ENCODE results near the gene TXNL4A.

TXNL4A gene

DNA sequence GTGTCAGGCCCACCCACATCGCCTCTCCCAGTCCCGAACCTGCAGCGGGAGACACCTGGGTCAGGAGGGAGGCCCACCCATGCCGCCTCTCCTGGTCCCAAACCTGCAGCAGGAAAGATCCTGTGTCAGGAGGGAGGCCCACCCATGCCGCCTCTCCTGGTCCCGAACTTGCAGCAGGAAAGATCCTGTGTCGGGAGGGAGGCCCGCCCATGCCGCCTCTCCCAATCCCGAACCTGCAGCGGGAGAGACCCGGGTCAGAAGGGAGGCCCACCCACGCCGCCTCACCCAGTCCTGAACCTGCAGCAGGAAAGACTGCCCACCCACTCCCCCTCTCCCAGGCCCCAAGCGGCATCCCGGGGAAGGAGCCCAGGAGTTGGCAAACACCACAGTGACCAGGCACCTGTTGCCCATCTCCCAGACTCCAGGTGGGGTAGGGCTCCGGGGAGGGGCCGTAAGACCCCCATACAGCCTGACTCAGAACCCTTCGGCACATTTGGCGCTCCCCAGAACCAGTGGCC, 44.7 kb downstream of the TXNL4A start:
- Mint-ChIP-seq H3K27ac (no peak overlapping the region), H3K4me1 (ENCODE audit: low read depth) (peaks cover 8% of the 10 kb centered on the region), H3K9me3 (no peaks in the 10 kb centered on the region), H3K27me3 (ENCODE audit: low read depth) (no peaks in the 10 kb centered on the region), H3K36me3 (ENCODE audit: low read depth) (peaks cover 12% of the 10 kb centered on the region), H3K4me3 (no peak overlapping the region)
- no peak for DNase-seq (ENCODE audit: low spot score)

DNA sequence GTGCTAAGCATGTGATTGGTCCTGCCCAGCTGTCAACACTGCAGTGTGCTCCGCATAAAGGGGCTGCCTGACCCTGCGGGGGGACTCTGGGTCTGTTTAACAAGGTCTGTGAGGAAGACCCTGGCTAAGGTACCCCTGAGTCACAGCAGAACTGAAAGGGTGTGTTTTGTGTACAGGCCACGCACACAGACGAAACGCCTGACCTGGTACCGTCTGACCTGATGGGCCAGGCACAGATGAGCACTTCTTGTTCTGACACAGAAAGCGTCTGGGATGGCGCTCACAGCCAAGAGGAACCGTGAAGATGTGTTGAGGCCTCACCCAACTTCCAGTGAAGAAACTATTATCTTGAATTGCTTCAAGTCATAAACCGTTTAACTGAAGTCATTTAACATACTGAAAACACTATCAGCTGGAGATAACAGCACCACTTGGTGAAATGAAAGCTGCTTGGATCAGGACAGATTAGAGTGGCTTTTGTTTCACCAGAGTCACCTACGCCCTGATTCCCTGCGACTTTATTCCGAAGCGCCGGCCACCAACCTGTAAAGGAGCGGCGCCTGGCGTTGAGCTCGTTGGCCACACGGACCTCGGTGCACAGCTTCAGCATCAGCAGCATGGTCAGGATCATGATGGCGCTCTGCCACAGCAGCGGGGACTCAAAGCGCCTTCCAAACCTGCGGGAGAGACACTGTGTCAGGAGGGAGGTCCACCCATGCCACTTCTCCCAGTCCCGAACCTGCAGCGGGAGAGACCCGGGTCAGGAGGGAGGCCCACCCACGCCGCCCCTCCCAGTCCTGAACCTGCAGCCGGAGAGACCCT, 45.4 kb downstream of the TXNL4A start:
- H3K9me3 Mint-ChIP-seq: no peaks in the 10 kb centered on the region
- H3K4me3 Mint-ChIP-seq: no peak overlapping the region
- peaks cover 8% of the 10 kb centered on the region for H3K4me1 Mint-ChIP-seq (ENCODE audit: low read depth)
- no peak overlapping the region for H3K27ac Mint-ChIP-seq
- DNase-seq (ENCODE audit: low spot score): no peak
- peaks cover 16% of the 10 kb centered on the region for H3K36me3 Mint-ChIP-seq (ENCODE audit: low read depth)
- no peaks in the 10 kb centered on the region for H3K27me3 Mint-ChIP-seq (ENCODE audit: low read depth)

DNA sequence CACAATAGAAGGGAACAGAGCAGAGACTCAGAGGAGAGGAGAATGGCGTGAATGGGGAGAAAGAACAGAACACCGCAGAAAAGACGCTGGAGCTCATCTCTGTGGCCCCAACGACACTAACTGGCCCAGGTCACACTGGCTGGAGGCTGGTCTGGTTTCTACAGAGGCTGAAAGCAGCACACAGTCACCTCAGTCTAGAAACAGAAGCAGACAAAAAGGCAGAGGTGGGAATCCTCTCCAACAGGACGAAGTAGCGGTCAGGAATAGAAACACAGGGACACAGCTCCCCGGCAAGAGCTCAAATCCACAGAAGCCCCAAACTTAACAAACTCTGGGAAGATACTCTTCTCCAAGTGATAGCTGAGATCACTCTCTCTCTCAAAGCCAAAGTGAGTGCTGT, 46.2 kb downstream of the TXNL4A start:
- Mint-ChIP-seq H3K4me3 (no peak overlapping the region), H3K27me3 (ENCODE audit: low read depth) (no peaks in the 10 kb centered on the region), H3K36me3 (ENCODE audit: low read depth) (peaks cover 24% of the 10 kb centered on the region), H3K9me3 (peaks cover 4% of the 10 kb centered on the region), H3K4me1 (ENCODE audit: low read depth) (peaks cover 8% of the 10 kb centered on the region), H3K27ac (no peak overlapping the region)
- no peak for DNase-seq (ENCODE audit: low spot score)

DNA sequence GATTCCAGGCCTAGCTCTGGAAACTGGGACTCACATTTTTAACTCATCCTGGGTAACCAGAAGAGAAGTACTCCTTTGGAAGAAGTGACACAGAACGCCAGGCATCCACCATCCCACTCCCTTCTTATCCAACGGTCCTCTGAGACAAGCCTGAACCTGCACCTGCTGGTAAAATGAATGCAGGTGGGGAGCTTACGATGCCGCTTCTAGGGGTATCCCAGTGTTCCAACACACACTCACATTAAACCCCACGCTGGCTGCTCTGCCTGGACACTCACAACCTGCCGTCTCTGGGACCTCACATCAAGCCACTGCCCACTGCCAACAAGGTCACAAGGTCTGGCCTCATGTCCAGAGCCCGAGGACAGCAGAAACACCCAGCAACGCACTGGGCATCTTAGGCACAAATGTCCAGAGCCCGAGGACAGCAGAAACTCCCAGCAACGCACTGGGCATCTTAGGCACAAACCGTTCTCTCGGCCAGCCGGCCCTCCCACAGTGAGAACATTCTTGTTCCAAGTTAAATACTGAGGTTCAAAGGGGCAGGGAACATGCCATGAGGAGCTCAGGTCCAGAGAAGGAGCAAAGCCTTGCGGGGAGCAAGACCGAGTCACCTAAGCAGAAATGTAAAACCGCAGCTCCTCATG, 46.8 kb downstream of the TXNL4A start:
- peaks cover 30% of the 10 kb centered on the region for H3K36me3 Mint-ChIP-seq (ENCODE audit: low read depth)
- no peaks in the 10 kb centered on the region for H3K27me3 Mint-ChIP-seq (ENCODE audit: low read depth)
- no peak overlapping the region for H3K4me3 Mint-ChIP-seq
- no peak overlapping the region for H3K27ac Mint-ChIP-seq
- peaks cover 8% of the 10 kb centered on the region for H3K4me1 Mint-ChIP-seq (ENCODE audit: low read depth)
- no peak for DNase-seq (ENCODE audit: low spot score)
- peaks cover 4% of the 10 kb centered on the region for H3K9me3 Mint-ChIP-seq

DNA sequence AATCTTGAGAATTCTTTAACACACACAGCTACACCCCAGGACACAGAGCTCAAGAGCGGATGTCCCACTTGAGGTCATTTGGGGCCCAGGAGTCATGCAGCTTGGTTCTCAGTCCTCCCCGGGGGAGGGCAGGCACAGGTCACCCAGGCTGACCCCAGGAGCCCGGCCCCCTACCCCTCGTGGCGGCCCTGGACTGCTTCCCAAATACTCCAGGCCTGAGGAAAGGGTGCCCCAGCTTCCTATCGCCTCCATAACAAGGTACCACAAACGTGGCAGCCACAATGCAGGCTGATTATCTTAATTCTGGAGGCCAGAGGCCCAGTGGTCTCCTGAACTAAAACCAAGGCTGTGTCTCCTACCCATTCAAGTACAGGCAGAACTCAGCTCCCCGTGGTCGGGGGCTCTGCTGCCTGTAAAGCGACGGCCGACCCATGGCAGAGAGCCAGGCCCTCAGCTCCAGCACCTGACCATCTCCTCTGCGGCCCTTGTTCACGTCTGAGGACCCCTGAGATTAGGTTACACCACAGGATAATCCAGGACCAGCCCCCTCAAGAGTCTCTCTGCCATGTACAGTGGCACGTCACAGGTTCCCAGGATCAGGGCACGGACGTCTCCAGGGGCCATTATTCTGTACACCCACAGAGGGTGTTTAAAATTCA, 47.4 kb downstream of the TXNL4A start:
- Mint-ChIP-seq H3K27ac (no peak overlapping the region), H3K4me1 (ENCODE audit: low read depth) (peaks cover 8% of the 10 kb centered on the region), H3K36me3 (ENCODE audit: low read depth) (peaks cover 36% of the 10 kb centered on the region), H3K9me3 (peaks cover 9% of the 10 kb centered on the region), H3K27me3 (ENCODE audit: low read depth) (no peaks in the 10 kb centered on the region), H3K4me3 (no peak overlapping the region)
- DNase-seq (ENCODE audit: low spot score): no peak

DNA sequence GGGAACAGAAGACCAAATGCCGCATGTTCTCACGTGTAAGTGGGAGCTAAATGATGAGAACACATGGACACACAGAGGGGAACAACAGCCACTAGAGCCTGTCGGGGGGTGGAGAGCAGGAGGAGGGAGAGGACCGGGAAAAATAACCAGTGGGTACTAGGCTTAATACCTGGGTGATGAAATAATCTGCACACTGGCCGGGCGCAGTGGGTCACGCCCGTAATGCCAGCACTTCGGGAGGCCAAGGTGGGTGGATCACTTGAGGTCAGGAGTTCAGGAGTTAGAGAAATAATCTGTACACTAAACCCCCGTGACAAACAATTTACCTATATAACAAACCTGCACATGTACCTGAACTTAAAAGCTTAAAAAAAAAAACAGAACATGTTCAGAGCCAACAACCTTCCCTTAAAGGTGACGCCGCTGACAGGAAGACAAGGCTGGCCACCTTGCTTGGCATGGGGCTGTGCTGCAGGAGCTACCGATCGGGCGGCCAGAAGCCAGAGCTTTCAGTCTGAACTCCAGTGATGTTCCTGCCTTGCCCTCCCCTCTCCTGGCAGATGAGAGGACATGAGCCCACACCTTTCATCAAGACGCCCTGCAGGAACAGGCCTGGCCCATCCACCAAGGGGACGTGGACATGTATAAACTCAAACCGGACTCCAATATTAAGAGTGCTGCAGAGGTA, 48.1 kb downstream of the TXNL4A start:
- H3K4me3 Mint-ChIP-seq: no peak overlapping the region
- DNase-seq (ENCODE audit: low spot score): no peak
- peaks cover 7% of the 10 kb centered on the region for H3K4me1 Mint-ChIP-seq (ENCODE audit: low read depth)
- no peak overlapping the region for H3K27ac Mint-ChIP-seq
- H3K27me3 Mint-ChIP-seq (ENCODE audit: low read depth): no peaks in the 10 kb centered on the region
- peaks cover 16% of the 10 kb centered on the region for H3K9me3 Mint-ChIP-seq
- H3K36me3 Mint-ChIP-seq (ENCODE audit: low read depth): peaks cover 43% of the 10 kb centered on the region

DNA sequence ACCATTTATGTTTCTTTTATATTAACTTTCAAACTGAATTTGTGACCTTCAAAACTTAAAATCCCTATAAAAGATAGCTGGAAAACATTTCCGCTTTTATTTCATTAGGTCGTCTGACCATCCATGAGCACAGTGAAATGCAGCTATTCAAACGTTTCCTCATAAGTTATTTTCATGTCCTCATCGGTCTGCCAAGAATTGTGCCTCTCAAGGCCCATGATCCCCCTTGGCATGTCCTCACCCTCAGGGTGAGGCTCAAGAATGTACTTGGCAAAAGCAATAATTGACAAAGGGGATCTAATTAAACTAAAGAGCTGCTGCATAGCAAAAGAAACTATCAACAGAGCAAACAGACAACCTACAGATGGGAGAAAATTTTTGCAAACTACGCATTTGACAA, 49.3 kb downstream of the TXNL4A start:
- peaks cover 53% of the 10 kb centered on the region for H3K36me3 Mint-ChIP-seq (ENCODE audit: low read depth)
- DNase-seq (ENCODE audit: low spot score): no peak
- no peaks in the 10 kb centered on the region for H3K4me1 Mint-ChIP-seq (ENCODE audit: low read depth)
- H3K9me3 Mint-ChIP-seq: peaks cover 17% of the 10 kb centered on the region
- no peak overlapping the region for H3K4me3 Mint-ChIP-seq
- no peak overlapping the region for H3K27ac Mint-ChIP-seq
- H3K27me3 Mint-ChIP-seq (ENCODE audit: low read depth): no peaks in the 10 kb centered on the region

DNA sequence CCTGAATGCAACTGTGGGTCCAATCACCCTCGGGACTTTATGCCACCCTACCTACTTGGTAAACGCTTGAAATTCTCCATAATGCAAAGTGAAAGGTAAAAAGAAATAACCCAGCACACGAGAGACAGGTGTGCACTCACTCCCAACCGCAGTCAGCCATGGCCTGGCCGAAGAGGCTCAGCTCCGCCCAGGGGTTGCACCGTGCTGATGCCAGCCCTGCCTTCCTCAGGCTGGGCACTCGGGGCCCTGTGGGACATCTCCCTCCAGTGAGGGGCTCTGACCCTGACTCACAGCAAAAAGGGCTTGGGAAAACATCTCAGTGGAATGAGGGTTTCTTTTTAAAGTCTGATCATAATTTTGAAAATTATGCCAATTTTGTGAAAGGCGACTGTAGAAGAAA, 50.2 kb downstream of the TXNL4A start:
- Mint-ChIP-seq H3K4me3 (no peak overlapping the region), H3K27me3 (ENCODE audit: low read depth) (no peaks in the 10 kb centered on the region), H3K9me3 (peaks cover 24% of the 10 kb centered on the region), H3K27ac (peak overlapping the region; percentile 41), H3K36me3 (ENCODE audit: low read depth) (peaks cover 62% of the 10 kb centered on the region), H3K4me1 (ENCODE audit: low read depth) (no peaks in the 10 kb centered on the region)
- no peak for DNase-seq (ENCODE audit: low spot score)

DNA sequence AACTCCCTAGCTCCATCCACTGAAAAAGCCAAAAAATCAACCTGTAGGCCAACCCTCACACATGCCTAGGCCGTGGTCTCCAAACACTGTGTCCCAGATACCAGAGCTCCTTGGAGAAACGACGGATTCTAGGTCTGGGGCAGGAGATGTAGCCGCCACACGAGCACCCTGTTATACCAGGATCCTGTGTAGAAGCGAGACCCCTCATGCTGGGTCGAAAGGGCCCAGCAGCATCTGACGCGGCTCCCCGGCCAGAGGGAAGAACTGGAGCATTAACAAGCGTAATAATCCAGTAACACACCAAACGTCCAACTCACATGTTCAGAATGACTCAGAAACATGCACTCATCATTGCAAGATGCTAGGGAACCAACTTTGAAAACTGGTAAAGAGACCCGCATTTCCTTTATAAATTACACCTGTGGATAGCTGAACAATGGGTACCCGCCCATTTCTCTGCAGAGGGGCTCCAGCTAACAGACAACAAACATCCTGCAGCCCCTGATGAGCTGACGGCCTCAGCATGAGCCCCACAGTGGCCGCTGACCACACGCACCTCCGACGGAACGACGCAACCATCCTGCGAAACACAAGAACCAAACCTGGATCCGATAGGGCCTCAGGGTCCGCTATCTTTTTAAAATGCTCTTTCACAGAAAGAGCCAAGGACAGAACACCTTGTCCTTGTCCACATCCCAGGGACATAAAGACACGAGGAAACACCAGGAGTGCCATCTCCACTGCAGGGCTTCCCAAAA, 51.1 kb downstream of the TXNL4A start:
- Mint-ChIP-seq H3K27ac (no peak overlapping the region), H3K4me1 (ENCODE audit: low read depth) (no peaks in the 10 kb centered on the region), H3K36me3 (ENCODE audit: low read depth) (peaks cover 72% of the 10 kb centered on the region), H3K4me3 (no peak overlapping the region), H3K27me3 (ENCODE audit: low read depth) (no peaks in the 10 kb centered on the region), H3K9me3 (peaks cover 33% of the 10 kb centered on the region)
- DNase-seq (ENCODE audit: low spot score): no peak

DNA sequence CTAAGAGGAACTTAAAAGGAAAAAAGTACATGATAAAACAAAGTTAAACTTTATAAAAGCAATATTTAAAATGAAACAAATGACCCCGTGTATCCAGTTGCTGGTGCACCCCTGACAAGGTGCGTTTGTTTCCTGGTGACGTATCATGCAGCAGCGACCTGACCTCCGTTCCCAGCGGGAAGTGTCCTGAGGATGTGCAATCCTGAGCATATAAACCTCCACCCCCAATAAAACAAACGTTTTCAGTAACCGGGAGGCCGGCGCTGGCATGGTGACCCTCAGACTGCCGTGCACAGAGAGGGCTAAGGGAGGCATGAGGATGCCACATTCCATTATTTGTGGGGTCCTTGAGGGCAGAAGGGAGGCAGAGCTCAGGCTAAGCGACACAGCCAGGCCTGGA, 51.7 kb downstream of the TXNL4A start:
- no peak overlapping the region for H3K4me3 Mint-ChIP-seq
- H3K27me3 Mint-ChIP-seq (ENCODE audit: low read depth): no peaks in the 10 kb centered on the region
- peaks cover 38% of the 10 kb centered on the region for H3K9me3 Mint-ChIP-seq
- no peak for DNase-seq (ENCODE audit: low spot score)
- no peaks in the 10 kb centered on the region for H3K4me1 Mint-ChIP-seq (ENCODE audit: low read depth)
- no peak overlapping the region for H3K27ac Mint-ChIP-seq
- H3K36me3 Mint-ChIP-seq (ENCODE audit: low read depth): peaks cover 72% of the 10 kb centered on the region

DNA sequence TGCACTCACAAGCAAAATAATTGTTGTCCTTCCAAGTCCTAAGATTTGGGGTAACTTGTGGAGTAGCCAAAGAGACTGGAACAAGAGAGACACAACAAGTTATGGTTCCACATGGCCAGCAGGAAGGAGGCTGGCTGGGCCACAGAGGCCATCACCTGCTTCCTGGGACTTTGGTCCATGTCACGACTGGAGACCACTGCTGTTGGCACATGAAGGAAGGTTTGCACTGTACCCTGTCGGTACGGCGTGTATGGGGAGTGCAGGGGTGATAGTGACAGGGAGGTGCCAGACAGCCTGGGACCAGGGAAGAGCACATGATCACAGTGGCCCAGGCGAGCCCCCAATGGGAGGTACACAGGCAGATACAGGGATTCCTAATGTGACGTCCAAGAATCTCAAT, 52.4 kb downstream of the TXNL4A start:
- Mint-ChIP-seq H3K4me1 (ENCODE audit: low read depth) (no peaks in the 10 kb centered on the region), H3K36me3 (ENCODE audit: low read depth) (peaks cover 77% of the 10 kb centered on the region), H3K27me3 (ENCODE audit: low read depth) (no peaks in the 10 kb centered on the region), H3K27ac (no peak overlapping the region), H3K9me3 (peaks cover 44% of the 10 kb centered on the region), H3K4me3 (no peak overlapping the region)
- no peak for DNase-seq (ENCODE audit: low spot score)

DNA sequence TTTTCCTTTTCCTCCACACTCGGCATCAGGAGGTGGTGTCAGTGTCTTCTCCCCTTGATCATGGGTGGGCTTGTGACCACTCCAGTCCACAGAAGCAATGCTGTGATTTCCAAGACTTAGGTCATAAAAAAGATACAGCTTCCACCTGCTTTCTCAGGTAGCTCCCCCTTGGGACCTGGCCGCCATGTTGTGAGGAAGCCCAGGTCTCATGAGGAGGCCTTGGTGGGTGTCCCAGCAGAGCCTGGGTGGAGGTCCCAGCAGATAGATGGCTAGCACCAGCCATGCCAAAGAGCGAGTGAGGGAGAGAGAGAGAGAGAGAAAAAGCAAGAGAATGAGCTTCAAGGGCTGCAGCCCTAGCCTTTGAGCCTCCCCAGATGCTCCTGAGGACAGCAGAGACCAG, 52.9 kb downstream of the TXNL4A start:
- H3K36me3 Mint-ChIP-seq (ENCODE audit: low read depth): peaks cover 77% of the 10 kb centered on the region
- no peak for DNase-seq (ENCODE audit: low spot score)
- peaks cover 45% of the 10 kb centered on the region for H3K9me3 Mint-ChIP-seq
- no peaks in the 10 kb centered on the region for H3K4me1 Mint-ChIP-seq (ENCODE audit: low read depth)
- H3K27ac Mint-ChIP-seq: no peak overlapping the region
- H3K4me3 Mint-ChIP-seq: no peak overlapping the region
- no peaks in the 10 kb centered on the region for H3K27me3 Mint-ChIP-seq (ENCODE audit: low read depth)

DNA sequence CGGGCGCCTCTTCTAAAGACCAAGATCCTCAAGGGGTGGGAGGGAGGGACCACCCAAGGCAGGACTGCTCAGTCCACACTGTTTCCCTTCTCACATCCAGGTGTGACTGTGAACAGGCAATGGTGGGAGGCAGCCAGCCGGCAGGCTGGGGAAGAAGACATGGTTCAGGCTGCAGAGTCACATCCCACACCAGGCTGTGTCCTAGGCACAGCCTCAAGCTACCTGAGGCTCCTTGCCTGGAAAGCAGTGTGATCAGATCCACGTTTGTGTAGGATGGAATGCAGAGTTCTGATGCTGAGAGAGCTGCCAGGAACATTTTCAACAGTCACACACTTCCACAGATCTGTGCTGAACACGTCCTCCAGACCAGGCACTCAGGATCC, 53.3 kb downstream of the TXNL4A start:
- peaks cover 49% of the 10 kb centered on the region for H3K9me3 Mint-ChIP-seq
- no peaks in the 10 kb centered on the region for H3K4me1 Mint-ChIP-seq (ENCODE audit: low read depth)
- H3K27ac Mint-ChIP-seq: no peak overlapping the region
- no peaks in the 10 kb centered on the region for H3K27me3 Mint-ChIP-seq (ENCODE audit: low read depth)
- H3K4me3 Mint-ChIP-seq: no peak overlapping the region
- H3K36me3 Mint-ChIP-seq (ENCODE audit: low read depth): peaks cover 81% of the 10 kb centered on the region
- DNase-seq (ENCODE audit: low spot score): no peak
